ENCODE measurements around the gene BTBD18. TPM values are rescaled to one million over a fixed set of nuclear protein-coding genes. Genes with fewer than 3 reads are reported as not detected.

BTBD18 gene
- total and polyA plus RNA-seq, 4 donors = 0.13 TPM; not detected in 3

- H3K27ac ChIP-seq (ENCODE audit: low read depth in 1 of 2, low read length in 2 of 2) = peak overlapping the region in 1 of 2 donors; percentile 28
- no peaks in the 10 kb centered on the region for H3K27me3 ChIP-seq (ENCODE audit: control insufficient read depth in 4 of 4, insufficient read depth in 4 of 4, low read length in 3 of 4)
- H3K9ac ChIP-seq (ENCODE audit: low read depth in 1 of 2, low read length in 2 of 2) = no peak overlapping the region
- no peak overlapping the region for H3K4me3 ChIP-seq (ENCODE audit: low read depth in 1 of 3, low read length in 3 of 3)
- H3K4me1 ChIP-seq (ENCODE audit: control insufficient read depth in 4 of 4, insufficient read depth in 4 of 4, low read length in 3 of 4) = peaks cover 11 to 39% (median 31%) of the 10 kb centered on the region in 4 donors
- DNase-seq (ENCODE audit: low spot score) = no peak
- no peak for TF ChIP-seq HNF4A (conservative IDR thresholded peaks at IDR 0.05)
- H3K9me3 ChIP-seq (ENCODE audit: control insufficient read depth in 4 of 4, low read length in 3 of 4) = no peaks in the 10 kb centered on the region
- peaks cover 7 to 29% (median 18%) of the 10 kb centered on the region in 4 donors for H3K36me3 ChIP-seq (ENCODE audit: control insufficient read depth in 4 of 4, insufficient read depth in 3 of 4, low read depth in 1 of 4, low read length in 3 of 4)
These were observed 41.3 kb upstream of the BTBD18 start for GRCh38 chr11:57792870-57793269.

- H3K27ac ChIP-seq (ENCODE audit: low read depth in 1 of 2, low read length in 2 of 2) = peak overlapping the region in 1 of 2 donors; percentile 5
- 78% methylated on average over 7 of the region's 7 CpGs for WGBS
- no peak for DNase-seq (ENCODE audit: low spot score)
- H3K27me3 ChIP-seq (ENCODE audit: control insufficient read depth in 4 of 4, insufficient read depth in 4 of 4, low read length in 3 of 4) = no peaks in the 10 kb centered on the region
- no peak overlapping the region for H3K4me3 ChIP-seq (ENCODE audit: low read depth in 1 of 3, low read length in 3 of 3)
- no peak for TF ChIP-seq GABPA (IDR thresholded peaks at IDR 0.05 in 1 of 2, conservative IDR thresholded peaks at IDR 0.05 in 1 of 2)
- TF ChIP-seq EGR1 (IDR thresholded peaks at IDR 0.05; ENCODE audit: low read depth in 2 of 2) = no peak
- no peak for TF ChIP-seq HNF4A (conservative IDR thresholded peaks at IDR 0.05)
- no peak for TF ChIP-seq FOXA2 (IDR thresholded peaks at IDR 0.05)
- no peak for TF ChIP-seq JUND (IDR thresholded peaks at IDR 0.05)
- no peak for TF ChIP-seq SP1 (IDR thresholded peaks at IDR 0.05)
- TF ChIP-seq TAF1 (conservative IDR thresholded peaks at IDR 0.05) = no peak
- no peak for TF ChIP-seq YY1 (IDR thresholded peaks at IDR 0.05)
- no peak for TF ChIP-seq FOXA1 (IDR thresholded peaks at IDR 0.05)
- no peak for TF ChIP-seq NR2F2 (IDR thresholded peaks at IDR 0.05)
- no peak for TF ChIP-seq RXRA (IDR thresholded peaks at IDR 0.05)
- TF ChIP-seq ZBTB33 (IDR thresholded peaks at IDR 0.05) = no peak
- no peak for TF ChIP-seq REST (IDR thresholded peaks at IDR 0.05)
- no peak for TF ChIP-seq CTCF (IDR thresholded peaks at IDR 0.05; ENCODE audit: low read depth, low read length, missing input control)
- no peak for TF ChIP-seq MAX (IDR thresholded peaks at IDR 0.05)
- no peak for TF ChIP-seq ATF3 (IDR thresholded peaks at IDR 0.05)
- H3K4me1 ChIP-seq (ENCODE audit: control insufficient read depth in 4 of 4, insufficient read depth in 4 of 4, low read length in 3 of 4) = peaks cover 11 to 46% (median 38%) of the 10 kb centered on the region in 4 donors
- H3K36me3 ChIP-seq (ENCODE audit: control insufficient read depth in 4 of 4, insufficient read depth in 3 of 4, low read depth in 1 of 4, low read length in 3 of 4) = peaks cover 7 to 29% (median 18%) of the 10 kb centered on the region in 4 donors
- no peak overlapping the region for H3K9ac ChIP-seq (ENCODE audit: low read depth in 1 of 2, low read length in 2 of 2)
- no peaks in the 10 kb centered on the region for H3K9me3 ChIP-seq (ENCODE audit: control insufficient read depth in 4 of 4, low read length in 3 of 4)
These were observed 40.5 kb upstream of the BTBD18 start for GRCh38 chr11:57792060-57792541.
